Testis (tissue), 3 donors: ENCODE results near the gene SNAPC2. TPM values are rescaled to one million over a fixed set of nuclear protein-coding genes. Genes with fewer than 3 reads are reported as not detected.

Experiments used
- DNase-seq: peaks from one replicate; pipeline ENCODE4 v3.0.0-alpha.2; 2019
- H3K27ac ChIP-seq, 2 donors: fragments of 200-600 bp; sonication (generic); one replicate each; pipeline ENCODE4 v1.5.1; 2019
- H3K27me3 ChIP-seq: fragments of 200-600 bp; sonication (generic); one replicate; pipeline ENCODE4 v1.5.1; 2019
- H3K36me3 ChIP-seq: fragments of 200-600 bp; sonication (generic); one replicate; pipeline ENCODE4 v1.5.1; 2017; ENCODE audit warnings: low read depth; ENCODE audit errors: missing control alignments
- H3K4me1 ChIP-seq: fragments of 200-600 bp; sonication (generic); one replicate; pipeline ENCODE4 v1.5.1; 2019
- H3K4me3 ChIP-seq, 2 donors: fragments of 200-600 bp; sonication (generic); one replicate each; pipeline ENCODE4 v1.5.1; 2017 to 2019
- H3K9me3 ChIP-seq: fragments of 200-600 bp; sonication (generic); one replicate; pipeline ENCODE4 v1.5.1; 2017
- CTCF ChIP-seq, 3 experiments: fragments of 450-650 bp in 2 of 3; fragments of 200-600 bp in 1 of 3; sonication (generic) in 1 of 3; IDR thresholded peaks; one replicate each; pipeline ENCODE4 v1.5.1; 2016 to 2019; ENCODE audit warnings: antibody characterized with exemption in 3 of 3, mild to moderate bottlenecking in 2 of 3, moderate library complexity in 1 of 3
- POLR2A ChIP-seq: fragments of 450-650 bp; IDR thresholded peaks from one replicate; pipeline ENCODE4 v1.6.1; 2017; ENCODE audit warnings: antibody characterized with exemption, mild to moderate bottlenecking, moderate library complexity
- WGBS, 2 donors: methylation state at CpG; one replicate each; pipeline ENCODE4 v1.1.5; 2018; 5-methylcytosine and 5-hydroxymethylcytosine counted together
- intact Hi-C: fragments of 100-400 bp; cut with DNase I; formaldehyde crosslinking; loops from one replicate; pipeline ENCODE4 v1.15.1; 2023; ENCODE audit warnings: low total_unique reads
- polyA plus RNA-seq: library from polyadenylated mRNA; stranded (reverse); fragments of 350-450 nt; fragmentation: Illumina TruSeq; extraction: RNeasy Lipid Tissue Mini Kit (QIAGEN cat#74804); gene quantifications from one replicate; pipeline ENCODE4 v1.2.3, GENCODE V29; 2014; ENCODE audit warnings: low read depth, low replicate concordance; ENCODE audit not compliant: insufficient read depth
- total RNA-seq, 2 donors: library from RNA; depleted of rRNA; stranded (reverse); fragments of >200 nt; gene quantifications; one replicate each; pipeline ENCODE4 v1.2.3, GENCODE V29; 2016

The SNAPC2 gene
- total and polyA plus RNA-seq, 3 donors from 2014 or later, result 51.9 to 88.6 (median 72.5) TPM

DNA sequence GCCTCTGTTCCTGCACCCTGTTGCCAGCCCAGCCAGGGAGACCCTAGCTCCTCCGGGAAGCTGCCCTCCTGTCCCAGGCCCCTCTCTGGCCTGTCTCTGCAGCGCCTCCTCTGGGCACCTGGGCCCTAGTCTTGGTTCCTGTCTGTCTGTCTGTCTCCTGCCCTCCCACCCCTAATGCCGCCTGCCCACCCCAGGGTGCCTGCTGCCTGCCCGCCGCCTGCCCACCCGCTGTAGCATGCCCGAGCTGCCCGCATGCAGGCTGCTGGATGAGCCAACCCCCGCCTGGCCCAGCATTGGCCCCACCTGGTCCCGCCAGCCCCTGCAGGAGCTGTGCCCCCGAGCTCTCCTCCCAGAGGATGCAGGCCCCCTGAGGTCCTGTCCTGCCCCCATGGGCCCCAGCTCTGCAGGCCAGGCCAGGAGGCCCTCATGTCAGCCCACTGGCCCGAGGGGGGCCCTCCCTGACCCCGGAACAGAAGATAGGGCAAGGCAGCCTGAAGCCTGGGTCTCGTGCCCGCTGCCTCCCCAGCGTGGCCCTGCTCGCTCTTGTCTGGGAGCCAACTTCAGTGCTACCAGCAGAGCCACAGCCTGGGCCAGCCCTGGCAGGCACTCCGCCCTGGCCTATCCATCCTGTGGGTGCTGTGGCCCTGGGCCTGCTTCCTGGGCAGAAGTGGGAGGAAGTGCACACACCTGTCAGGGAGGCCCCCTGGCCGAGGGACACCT lies 11.2 kb upstream of the SNAPC2 start:
- Histone ChIP-seq H3K4me1 (peaks cover 18% of the 10 kb centered on the region), H3K36me3 (no peaks in the 10 kb centered on the region)

DNA sequence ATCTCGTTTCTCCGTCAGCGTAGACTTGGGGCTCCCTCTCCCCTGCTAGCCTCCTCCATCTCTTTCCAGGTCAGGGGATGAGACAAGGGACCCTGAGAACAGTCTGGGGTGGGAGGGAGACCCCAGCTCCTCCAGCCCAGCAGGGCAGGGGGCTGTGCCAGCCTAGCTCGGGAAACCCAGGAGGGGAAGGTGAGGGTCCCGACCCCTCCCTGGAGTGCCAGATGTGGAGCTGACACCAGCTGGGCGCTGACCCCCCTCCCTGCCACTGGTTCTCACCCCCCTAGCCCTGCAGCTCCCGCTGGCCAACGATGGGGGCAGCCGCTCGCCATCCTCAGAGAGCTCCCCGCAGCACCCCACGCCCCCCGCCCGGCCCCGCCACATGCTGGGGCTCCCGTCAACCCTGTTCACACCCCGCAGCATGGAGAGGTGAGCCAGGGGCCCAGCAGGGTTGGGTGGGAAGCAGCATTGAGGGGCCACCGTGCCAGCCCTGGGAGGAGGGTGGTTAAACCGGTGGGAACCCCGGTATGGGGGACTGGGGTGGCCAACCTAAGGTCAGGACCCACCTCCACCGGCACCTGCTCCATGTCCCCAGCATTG lies 10.6 kb upstream of the SNAPC2 start:
- no peak for DNase-seq
- H3K4me3 ChIP-seq, result no peak overlapping the region
- peaks cover 14% of the 10 kb centered on the region for H3K4me1 ChIP-seq
- WGBS, 2 donors, result 88 to 96% methylated on average over 10 to 19 of the region's 21 CpGs
- intact Hi-C loops, result no loop called here
- H3K9me3 ChIP-seq, result no peaks in the 10 kb centered on the region
- no peaks in the 10 kb centered on the region for H3K36me3 ChIP-seq
- TF ChIP-seq POLR2A (no peak), CTCF (IDR thresholded peaks at IDR 0.05) (no peak)
- no peaks in the 10 kb centered on the region for H3K27me3 ChIP-seq
- H3K27ac ChIP-seq, result no peak overlapping the region

More for the DNA sequence above, 11.2 kb upstream of the SNAPC2 start:
- Histone ChIP-seq H3K27me3 (no peaks in the 10 kb centered on the region), H3K27ac (no peak overlapping the region), H3K9me3 (no peaks in the 10 kb centered on the region), H3K4me3 (no peak overlapping the region)
- no peak for TF ChIP-seq CTCF (IDR thresholded peaks at IDR 0.05)
- TF ChIP-seq POLR2A, result no peak
- 87 to 88% methylated on average over 11 to 19 of the region's 19 CpGs for WGBS, 2 donors
- intact Hi-C loops, result no loop called here
- no peak for DNase-seq

DNA sequence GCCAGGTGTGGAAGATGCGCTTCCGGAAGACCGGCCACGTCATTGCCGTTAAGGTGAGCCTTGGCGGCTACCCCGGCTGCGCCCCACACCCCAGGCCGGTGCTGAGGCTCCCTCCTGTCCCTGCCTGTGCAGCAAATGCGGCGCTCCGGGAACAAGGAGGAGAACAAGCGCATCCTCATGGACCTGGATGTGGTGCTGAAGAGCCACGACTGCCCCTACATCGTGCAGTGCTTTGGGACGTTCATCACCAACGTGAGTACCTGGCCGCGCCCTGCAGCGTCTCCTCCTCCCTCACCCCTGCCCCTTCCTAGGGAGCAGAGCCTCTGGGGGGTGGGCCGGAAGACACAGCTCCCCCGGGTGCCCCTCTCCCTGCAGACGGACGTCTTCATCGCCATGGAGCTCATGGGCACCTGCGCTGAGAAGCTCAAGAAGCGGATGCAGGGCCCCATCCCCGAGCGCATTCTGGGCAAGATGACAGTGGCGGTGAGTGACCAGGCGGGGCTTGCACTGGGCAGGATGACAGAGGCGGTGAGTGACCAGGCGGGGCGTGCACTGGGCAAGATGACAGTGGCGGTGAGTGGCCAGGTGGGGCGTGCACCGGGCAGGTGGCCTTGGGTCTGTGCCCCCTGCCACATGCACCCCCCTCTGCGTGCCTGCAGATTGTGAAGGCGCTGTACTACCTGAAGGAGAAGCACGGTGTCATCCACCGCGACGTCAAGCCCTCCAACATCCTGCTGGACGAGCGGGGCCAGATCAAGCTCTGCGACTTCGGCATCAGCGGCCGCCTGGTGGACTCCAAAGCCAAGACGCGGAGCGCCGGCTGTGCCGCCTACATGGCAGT lies 9.6 kb upstream of the SNAPC2 start:
- no peak overlapping the region for H3K4me3 ChIP-seq
- TF ChIP-seq POLR2A (no peak), CTCF (IDR thresholded peaks at IDR 0.05) (no peak)
- H3K36me3 ChIP-seq, result no peaks in the 10 kb centered on the region
- H3K27ac ChIP-seq, result no peak overlapping the region
- 91 to 94% methylated on average over 14 to 48 of the region's 54 CpGs for WGBS, 2 donors
- H3K9me3 ChIP-seq, result no peaks in the 10 kb centered on the region
- intact Hi-C loops, result no loop called here
- DNase-seq, result no peak
- peaks cover 6% of the 10 kb centered on the region for H3K4me1 ChIP-seq
- H3K27me3 ChIP-seq, result no peaks in the 10 kb centered on the region

DNA sequence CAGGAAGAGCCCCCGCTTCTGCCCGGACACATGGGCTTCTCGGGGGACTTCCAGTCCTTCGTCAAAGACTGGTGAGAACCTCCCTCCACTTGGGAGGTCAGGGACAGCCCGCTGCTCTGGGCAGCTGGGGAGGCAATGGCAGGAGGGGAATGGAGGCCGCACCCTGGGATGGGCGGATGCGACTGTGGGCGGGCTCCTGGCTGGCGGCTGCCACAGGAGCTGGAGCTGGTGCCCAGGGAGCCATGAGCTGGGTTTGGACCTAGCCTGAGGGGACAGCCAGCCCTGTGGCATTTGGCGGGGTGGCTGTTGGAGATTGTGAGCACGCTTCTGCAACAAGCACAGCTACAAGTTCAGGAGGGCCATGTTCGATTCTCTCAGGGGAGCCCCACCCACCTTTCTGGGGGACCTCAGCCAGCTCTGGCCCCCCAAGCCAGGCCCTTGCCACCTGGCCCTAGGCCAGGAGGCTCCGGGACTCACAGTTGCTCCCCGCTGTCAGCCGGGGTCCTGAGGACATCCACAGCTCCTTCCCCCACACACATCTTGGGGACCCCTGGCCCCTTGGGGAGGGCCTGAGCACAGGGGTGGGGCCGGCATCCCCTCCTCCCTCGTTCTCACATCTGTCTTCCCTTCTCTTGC lies 8.5 kb upstream of the SNAPC2 start:
- no peaks in the 10 kb centered on the region for H3K9me3 ChIP-seq
- no peaks in the 10 kb centered on the region for H3K36me3 ChIP-seq
- no peak overlapping the region for H3K4me3 ChIP-seq
- TF ChIP-seq POLR2A (no peak), CTCF (IDR thresholded peaks at IDR 0.05) (no peak)
- H3K27me3 ChIP-seq, result no peaks in the 10 kb centered on the region
- no peak overlapping the region for H3K27ac ChIP-seq
- DNase-seq, result no peak
- 83 to 92% methylated on average over 6 to 17 of the region's 18 CpGs for WGBS, 2 donors
- peaks cover 6% of the 10 kb centered on the region for H3K4me1 ChIP-seq
- intact Hi-C loops, result no loop called here
